HepG2 (cell line): ENCODE measurements around the gene RNPEPL1. TPM values are rescaled to one million over a fixed set of nuclear protein-coding genes. Genes with fewer than 3 reads are reported as not detected.

Experiments used
- CBX5 ChIP-seq: sonication (generic); formaldehyde crosslinking; IDR thresholded peaks from 2 replicates; pipeline ENCODE4 v1.4.0; 2020; ENCODE audit warnings: missing genetic modification reagents, borderline replicate concordance
- HNRNPLL ChIP-seq: fragments of 200-400 bp; formaldehyde crosslinking; IDR thresholded peaks from 2 replicates; pipeline ENCODE4 v1.6.1; 2017; ENCODE audit warnings: mild to moderate bottlenecking, low read depth, low read length; ENCODE audit not compliant: poor library complexity, severe bottlenecking
- IRX3 ChIP-seq: sonication (generic); formaldehyde crosslinking; IDR thresholded peaks from 2 replicates; pipeline ENCODE4 v1.8.1; 2023; ENCODE audit warnings: mild to moderate bottlenecking, low read depth, missing genetic modification reagents, borderline replicate concordance
- KDM5A ChIP-seq: fragments of 200-600 bp; sonication (generic); IDR thresholded peaks from 2 replicates; pipeline ENCODE4 v1.7.0; 2018; ENCODE audit warnings: antibody characterized with exemption, mild to moderate bottlenecking, low read length, borderline replicate concordance
- LBX2 ChIP-seq: sonication (generic); formaldehyde crosslinking; IDR thresholded peaks from 2 replicates; pipeline ENCODE4 v1.5.0; 2020; ENCODE audit warnings: missing genetic modification reagents, mild to moderate bottlenecking, borderline replicate concordance
- MNT ChIP-seq: fragments of 450-650 bp; IDR thresholded peaks from 2 replicates; pipeline ENCODE4 v1.6.1; 2016
- NR3C1 ChIP-seq: sonication (generic); formaldehyde crosslinking; IDR thresholded peaks from 2 replicates; pipeline ENCODE4 v1.4.0; 2020; ENCODE audit warnings: missing genetic modification reagents
- RBM39 ChIP-seq: fragments of 200-400 bp; formaldehyde crosslinking; IDR thresholded peaks from one replicate; pipeline ENCODE4 v1.6.1; 2018; ENCODE audit warnings: antibody characterized with exemption, mild to moderate bottlenecking, low read depth, low read length; ENCODE audit not compliant: poor library complexity, severe bottlenecking
- RFX3 ChIP-seq: IDR thresholded peaks from 2 replicates; pipeline ENCODE4 v1.6.1; 2016; ENCODE audit warnings: missing biosample characterization, missing genetic modification reagents
- RNF2 ChIP-seq: fragments of 450-650 bp; conservative IDR thresholded peaks from 2 replicates; pipeline ENCODE4 v1.6.1; 2016; ENCODE audit warnings: low read depth
- SOX13 ChIP-seq, 3 experiments: fragments of 450-650 bp in 1 of 3; sonication (generic) in 1 of 3; formaldehyde crosslinking in 1 of 3; IDR thresholded peaks in 2 of 3; conservative IDR thresholded peaks in 1 of 3; 2 replicates each; pipeline versions ENCODE4 v1.5.0 to v1.6.1; 2016 to 2020; ENCODE audit warnings: antibody characterized with exemption in 1 of 3, mild to moderate bottlenecking in 1 of 3, missing compliant biosample characterization in 1 of 3, missing genetic modification reagents in 1 of 3, moderate library complexity in 1 of 3
- TBL1XR1 ChIP-seq: fragments of 150-350 bp; IDR thresholded peaks from 2 replicates; pipeline ENCODE4 v1.6.1; 2014; ENCODE audit warnings: borderline replicate concordance, low read length; ENCODE audit not compliant: partially characterized antibody
- TEF ChIP-seq: sonication (generic); formaldehyde crosslinking; IDR thresholded peaks from 2 replicates; pipeline ENCODE4 v1.5.0; 2020; ENCODE audit warnings: missing genetic modification reagents
- ZFP62 ChIP-seq: sonication (generic); formaldehyde crosslinking; IDR thresholded peaks from 2 replicates; pipeline ENCODE4 v1.4.0; 2020; ENCODE audit warnings: missing genetic modification reagents
- ZNF18 ChIP-seq: sonication (generic); formaldehyde crosslinking; IDR thresholded peaks from 2 replicates; pipeline ENCODE4 v1.8.0; 2022; ENCODE audit warnings: mild to moderate bottlenecking, missing genetic modification reagents; ENCODE audit not compliant: insufficient replicate concordance
- ZNF234 ChIP-seq: sonication (generic); formaldehyde crosslinking; conservative IDR thresholded peaks from 2 replicates; pipeline ENCODE4 v1.5.1; 2020; ENCODE audit warnings: mild to moderate bottlenecking, missing genetic modification reagents
- ZNF275 ChIP-seq: sonication (generic); formaldehyde crosslinking; IDR thresholded peaks from 2 replicates; pipeline ENCODE4 v1.8.0; 2022; ENCODE audit warnings: missing genetic modification reagents, mild to moderate bottlenecking, inconsistent platforms, borderline replicate concordance
- ZNF296 ChIP-seq: sonication (generic); formaldehyde crosslinking; conservative IDR thresholded peaks from 2 replicates; pipeline ENCODE4 v1.5.0; 2020; ENCODE audit warnings: mild to moderate bottlenecking, missing genetic modification reagents
- ZNF530 ChIP-seq: sonication (generic); formaldehyde crosslinking; IDR thresholded peaks from 2 replicates; pipeline ENCODE4 v1.5.0; 2020; ENCODE audit warnings: low read depth, mild to moderate bottlenecking, missing genetic modification reagents
- ZNF567 ChIP-seq: sonication (generic); formaldehyde crosslinking; IDR thresholded peaks from 2 replicates; pipeline ENCODE4 v1.8.1; 2023; ENCODE audit warnings: mild to moderate bottlenecking, missing genetic modification reagents, borderline replicate concordance
- ZNF619 ChIP-seq: sonication (generic); formaldehyde crosslinking; IDR thresholded peaks from 2 replicates; pipeline ENCODE4 v1.4.0; 2020; ENCODE audit warnings: mild to moderate bottlenecking, missing genetic modification reagents
- ZSCAN21 ChIP-seq: sonication (generic); formaldehyde crosslinking; IDR thresholded peaks from 2 replicates; pipeline ENCODE4 v1.8.0; 2022; ENCODE audit warnings: mild to moderate bottlenecking, missing genetic modification reagents, moderate library complexity, borderline replicate concordance
- polyA plus RNA-seq, 8 experiments: library from polyadenylated mRNA; depleted of rRNA in 3 of 8; stranded (reverse) in 7 of 8; unstranded in 1 of 8; fragments of >200 nt; fragmentation: Illumina TruSeq in 4 of 8; extraction: Trizol in 4 of 8; gene quantifications; 2 replicates each; pipeline versions ENCODE4 v1.2.1 to v1.2.3, GENCODE V29; 2011 to 2016; ENCODE audit warnings: low read depth in 4 of 8, missing spikeins in 1 of 8, mixed read lengths in 1 of 8; ENCODE audit not compliant: insufficient read depth in 1 of 8
- total RNA-seq, 5 experiments: library from RNA; depleted of rRNA; stranded (reverse); fragments of >200 nt; fragmentation: Illumina TruSeq; extraction: Trizol; gene quantifications; 2 replicates each; pipeline ENCODE4 v1.2.3, GENCODE V29; 2016; ENCODE audit warnings: low read depth in 1 of 5

Gene RNPEPL1
- total and polyA plus RNA-seq, 2 of the 13 experiments (the other 11 are each of a cell fraction or from before 2014, with no cell fraction given) = 13.0 to 18.0 TPM

- TF ChIP-seq SOX13 (IDR thresholded peaks at IDR 0.05) (no peak), SOX13 (CRISPR knock-in tag; conservative IDR thresholded peaks at IDR 0.05 in 1 of 2, IDR thresholded peaks at IDR 0.05 in 1 of 2) (peak in 1 of 2 experiments; percentile 58; a peak in 1 of 4 replicates), ZNF619 (CRISPR knock-in tag) (no peak), LBX2 (no peak), KDM5A (peak; percentile 81; the same call in 1 of the 2 replicates), ZSCAN21 (CRISPR knock-in tag) (peak; percentile 28; the same call in 1 of the 2 replicates), ZNF567 (CRISPR knock-in tag) (peak; percentile 86; the same call in 1 of the 2 replicates), ZNF234 (CRISPR knock-in tag) (0 out of 2 replicates have a peak, but pooled peaks have one; percentile 92), RFX3 (0 out of 2 replicates have a peak, but pooled peaks have one; percentile 13), HNRNPLL (peak; percentile 90), ZFP62 (CRISPR knock-in tag) (peak; percentile 85; the same call in 1 of the 2 replicates), TBL1XR1 (no peak), NR3C1 (no peak), ZNF296 (CRISPR knock-in tag) (peak; percentile 80; the same call in 1 of the 2 replicates), MNT (0 out of 2 replicates have a peak, but pooled peaks have one; percentile 35), TEF (CRISPR knock-in tag) (peak; percentile 59; the same call in 1 of the 2 replicates), CBX5 (CRISPR knock-in tag) (peak; percentile 59; the same call in 1 of the 2 replicates), ZNF18 (CRISPR knock-in tag) (no peak), ZNF275 (CRISPR knock-in tag) (peak; percentile 76), IRX3 (CRISPR knock-in tag) (no peak; the same call in 1 of the 2 replicates), RBM39 (peak; percentile 75), ZNF530 (CRISPR knock-in tag) (no peak), RNF2 (peak; percentile 95)
These were observed 18.1 kb downstream of the RNPEPL1 start, which contains the start of gene CAPN10 (continued) for GRCh38 chr2:240586198-240586918.
